HL-60 (cell line): ENCODE results near the gene PRSS56.

Experiments used
- DNase-seq, 2 experiments: peaks; one replicate each; pipeline ENCODE4 v3.0.0-alpha.2; 2010 to 2020; ENCODE audit warnings: low read depth in 1 of 2, low spot score in 1 of 2
- H3K27ac ChIP-seq: fragments of 250-450 bp; sonication (Bioruptor Pico); replicated peaks from 2 replicates; pipeline ENCODE4 v1.5.1; 2020; ENCODE audit warnings: mild to moderate bottlenecking, moderate library complexity
- H3K27me3 ChIP-seq: fragments of 250-450 bp; sonication (Bioruptor Pico); 2 replicates; pipeline ENCODE4 v1.5.1; 2021; ENCODE audit warnings: mild to moderate bottlenecking, moderate library complexity; ENCODE audit not compliant: insufficient read depth, poor library complexity, severe bottlenecking
- H3K4me3 ChIP-seq: replicated peaks from 2 replicates; pipeline ENCODE4 v1.5.1; 2011; ENCODE audit warnings: mild to moderate bottlenecking, control low read depth, low read length; ENCODE audit not compliant: insufficient read depth
- GABPA ChIP-seq: IDR thresholded peaks from 2 replicates; pipeline ENCODE4 v1.6.1; 2012; ENCODE audit warnings: low read depth
- POLR2AphosphoS5 ChIP-seq: IDR thresholded peaks from 2 replicates; pipeline ENCODE4 v1.6.1; 2012; ENCODE audit warnings: low read depth
- SPI1 ChIP-seq: IDR thresholded peaks from 2 replicates; pipeline ENCODE4 v1.6.1; 2012; ENCODE audit warnings: low read depth, mild to moderate bottlenecking, borderline replicate concordance
- TF ChIP-seq, protein P1 (sequence below): IDR thresholded peaks from 2 replicates; pipeline ENCODE4 v1.6.1; 2012; ENCODE audit warnings: low read depth; ENCODE audit not compliant: insufficient replicate concordance
- TF ChIP-seq, protein P2 (sequence below): IDR thresholded peaks from one replicate; pipeline ENCODE4 v1.5.1; 2011; ENCODE audit warnings: low read length, control low read depth, inconsistent platforms; ENCODE audit not compliant: insufficient read depth

Gene PRSS56

GRCh38 chr2:232498452-232498851 lies 21.7 kb upstream of the PRSS56 start:
- TF ChIP-seq SPI1 (no peak), GABPA (no peak), POLR2AphosphoS5 (no peak)
- TF ChIP-seq, protein P1, sequence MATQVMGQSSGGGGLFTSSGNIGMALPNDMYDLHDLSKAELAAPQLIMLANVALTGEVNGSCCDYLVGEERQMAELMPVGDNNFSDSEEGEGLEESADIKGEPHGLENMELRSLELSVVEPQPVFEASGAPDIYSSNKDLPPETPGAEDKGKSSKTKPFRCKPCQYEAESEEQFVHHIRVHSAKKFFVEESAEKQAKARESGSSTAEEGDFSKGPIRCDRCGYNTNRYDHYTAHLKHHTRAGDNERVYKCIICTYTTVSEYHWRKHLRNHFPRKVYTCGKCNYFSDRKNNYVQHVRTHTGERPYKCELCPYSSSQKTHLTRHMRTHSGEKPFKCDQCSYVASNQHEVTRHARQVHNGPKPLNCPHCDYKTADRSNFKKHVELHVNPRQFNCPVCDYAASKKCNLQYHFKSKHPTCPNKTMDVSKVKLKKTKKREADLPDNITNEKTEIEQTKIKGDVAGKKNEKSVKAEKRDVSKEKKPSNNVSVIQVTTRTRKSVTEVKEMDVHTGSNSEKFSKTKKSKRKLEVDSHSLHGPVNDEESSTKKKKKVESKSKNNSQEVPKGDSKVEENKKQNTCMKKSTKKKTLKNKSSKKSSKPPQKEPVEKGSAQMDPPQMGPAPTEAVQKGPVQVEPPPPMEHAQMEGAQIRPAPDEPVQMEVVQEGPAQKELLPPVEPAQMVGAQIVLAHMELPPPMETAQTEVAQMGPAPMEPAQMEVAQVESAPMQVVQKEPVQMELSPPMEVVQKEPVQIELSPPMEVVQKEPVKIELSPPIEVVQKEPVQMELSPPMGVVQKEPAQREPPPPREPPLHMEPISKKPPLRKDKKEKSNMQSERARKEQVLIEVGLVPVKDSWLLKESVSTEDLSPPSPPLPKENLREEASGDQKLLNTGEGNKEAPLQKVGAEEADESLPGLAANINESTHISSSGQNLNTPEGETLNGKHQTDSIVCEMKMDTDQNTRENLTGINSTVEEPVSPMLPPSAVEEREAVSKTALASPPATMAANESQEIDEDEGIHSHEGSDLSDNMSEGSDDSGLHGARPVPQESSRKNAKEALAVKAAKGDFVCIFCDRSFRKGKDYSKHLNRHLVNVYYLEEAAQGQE = no peak
- TF ChIP-seq, protein P2, sequence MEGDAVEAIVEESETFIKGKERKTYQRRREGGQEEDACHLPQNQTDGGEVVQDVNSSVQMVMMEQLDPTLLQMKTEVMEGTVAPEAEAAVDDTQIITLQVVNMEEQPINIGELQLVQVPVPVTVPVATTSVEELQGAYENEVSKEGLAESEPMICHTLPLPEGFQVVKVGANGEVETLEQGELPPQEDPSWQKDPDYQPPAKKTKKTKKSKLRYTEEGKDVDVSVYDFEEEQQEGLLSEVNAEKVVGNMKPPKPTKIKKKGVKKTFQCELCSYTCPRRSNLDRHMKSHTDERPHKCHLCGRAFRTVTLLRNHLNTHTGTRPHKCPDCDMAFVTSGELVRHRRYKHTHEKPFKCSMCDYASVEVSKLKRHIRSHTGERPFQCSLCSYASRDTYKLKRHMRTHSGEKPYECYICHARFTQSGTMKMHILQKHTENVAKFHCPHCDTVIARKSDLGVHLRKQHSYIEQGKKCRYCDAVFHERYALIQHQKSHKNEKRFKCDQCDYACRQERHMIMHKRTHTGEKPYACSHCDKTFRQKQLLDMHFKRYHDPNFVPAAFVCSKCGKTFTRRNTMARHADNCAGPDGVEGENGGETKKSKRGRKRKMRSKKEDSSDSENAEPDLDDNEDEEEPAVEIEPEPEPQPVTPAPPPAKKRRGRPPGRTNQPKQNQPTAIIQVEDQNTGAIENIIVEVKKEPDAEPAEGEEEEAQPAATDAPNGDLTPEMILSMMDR = no peak
- no peak overlapping the region for H3K27ac ChIP-seq
- no peak for DNase-seq
- H3K27me3 ChIP-seq = peaks cover 21% of the 10 kb centered on the region
- no peak overlapping the region for H3K4me3 ChIP-seq

DNA sequence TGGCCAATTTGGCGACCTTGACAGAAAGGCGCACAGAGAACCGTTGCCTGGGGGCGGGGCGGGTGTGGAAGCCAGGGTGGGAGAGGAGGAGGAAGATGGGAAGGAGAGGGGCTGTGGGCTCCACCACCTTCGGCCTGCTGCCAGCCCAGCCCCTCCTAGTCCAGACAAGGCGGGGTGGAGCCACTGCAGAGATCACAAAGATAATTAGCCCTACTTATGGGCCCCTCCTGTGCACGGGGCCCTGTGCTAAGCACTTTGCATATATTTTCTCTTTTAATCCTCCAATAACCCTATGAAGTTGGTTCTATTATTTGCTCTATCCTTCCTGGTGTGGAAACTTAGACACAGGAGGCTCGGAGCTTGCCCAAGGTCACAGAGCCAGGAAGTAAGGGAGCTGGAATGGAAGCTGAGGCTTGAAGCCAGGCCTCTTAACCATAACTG lies 18.8 kb upstream of the PRSS56 start:
- TF ChIP-seq, protein P1 = no peak
- TF ChIP-seq GABPA (no peak), SPI1 (no peak), POLR2AphosphoS5 (no peak)
- TF ChIP-seq, protein P2 = no peak
- no peak overlapping the region for H3K27ac ChIP-seq
- no peak for DNase-seq
- H3K27me3 ChIP-seq = peaks cover 43% of the 10 kb centered on the region
- H3K4me3 ChIP-seq = no peak overlapping the region

DNA sequence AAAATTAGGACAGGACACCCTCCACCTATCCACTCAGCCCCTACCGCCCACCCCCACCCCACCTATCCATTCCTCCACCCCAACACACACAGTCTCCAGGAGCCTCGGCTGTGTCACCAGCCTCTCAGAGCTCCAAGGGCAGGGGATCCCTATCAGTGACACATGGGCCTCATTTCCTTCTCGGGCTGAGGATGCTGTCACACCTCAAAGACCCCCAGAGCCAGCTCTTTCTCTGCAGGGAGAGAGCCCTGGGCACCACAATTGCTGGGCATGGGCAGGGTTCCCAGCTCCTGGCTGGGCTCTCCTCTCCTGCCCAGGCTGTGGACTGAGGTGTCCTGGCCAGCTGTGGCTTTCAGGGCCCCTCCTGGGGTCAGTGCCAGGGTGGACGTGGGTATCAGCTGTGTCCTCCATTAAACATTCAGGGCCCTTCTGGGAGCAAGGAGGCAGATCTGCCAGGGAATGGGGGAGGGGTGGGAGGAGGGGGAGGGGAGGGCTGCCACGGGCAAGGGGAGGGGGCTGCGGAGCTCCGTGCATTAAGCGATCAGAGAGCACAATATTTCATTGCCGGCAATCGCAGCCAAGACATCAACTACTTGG lies 18.3 kb upstream of the PRSS56 start:
- no peak for DNase-seq
- no peak for TF ChIP-seq SPI1
- TF ChIP-seq, protein P2 = no peak
- TF ChIP-seq, protein P1 = no peak
- no peak for TF ChIP-seq GABPA
- TF ChIP-seq POLR2AphosphoS5 = no peak

More for the DNA sequence above, 18.3 kb upstream of the PRSS56 start:
- peaks cover 43% of the 10 kb centered on the region for H3K27me3 ChIP-seq
- no peak overlapping the region for H3K27ac ChIP-seq
- H3K4me3 ChIP-seq = no peak overlapping the region
